Measurements from ENCODE around the gene MAD1L1. TPM values are rescaled to one million over a fixed set of nuclear protein-coding genes. Genes with fewer than 3 reads are reported as not detected.

Gene MAD1L1
- total and polyA plus RNA-seq, 2 donors (not counting 3 experiments of a cell fraction or from before 2014, with no cell fraction given) = 34.1 to 42.3 TPM

- Histone ChIP-seq H3K9me3 (replicated peaks; ENCODE audit: control insufficient read depth, insufficient read depth, low read length) (no peaks in the 10 kb centered on the region), H3K4me1 (ENCODE audit: control insufficient read depth, extremely low read depth, insufficient read depth, low read length) (no peaks in the 10 kb centered on the region), H3K4me2 (ENCODE audit: insufficient read depth, low read length) (no peak overlapping the region), H3K27me3 (ENCODE audit: control insufficient read depth in 2 of 2, insufficient read depth in 2 of 2, low read length in 2 of 2) (no peaks in the 10 kb centered on the region), H3K9ac (replicated peaks; ENCODE audit: extremely low read depth, insufficient read depth, low read length) (no peak overlapping the region), H3K9me1 (replicated peaks; ENCODE audit: control insufficient read depth, extremely low read depth, insufficient read depth, low read length) (no peaks in the 10 kb centered on the region), H4K20me1 (replicated peaks; ENCODE audit: control insufficient read depth, extremely low read depth, insufficient read depth, low read length) (no peaks in the 10 kb centered on the region), H3K27ac (ENCODE audit: insufficient read depth, low read depth, low read length) (no peak overlapping the region), H3K4me3 (replicated peaks in 1 of 3; ENCODE audit: insufficient read depth in 1 of 3, low read depth in 1 of 3, low read length in 3 of 3) (no peak overlapping the region), H3K36me3 (ENCODE audit: control insufficient read depth in 2 of 2, extremely low read depth in 1 of 2, insufficient read depth in 2 of 2, low read length in 2 of 2) (no peaks in the 10 kb centered on the region), H2AFZ (ENCODE audit: low read depth, low read length) (no peak overlapping the region), H3K79me2 (ENCODE audit: control insufficient read depth, insufficient read depth, low read length) (no peaks in the 10 kb centered on the region)
- no TSS peak for BruUV-seq (replicated peaks)
- FAIRE-seq = no peak
- ChIA-PET CTCF (interaction anchor here (0.6 to 0.7 kb wide), 2 partner anchors 13 to 188 kb away, joined by 4 read pairs; no protein-coding TSS in a partner anchor), POLR2A (no interaction called here)
- dilution Hi-C loops (cut with MboI; ENCODE audit: extremely low pct_ligation_motif_present, low sequenced_read_pairs) = no loop called here
- intact Hi-C loops (cut with micrococcal nuclease) = no loop called here
- TF ChIP-seq MAX (IDR thresholded peaks at IDR 0.05; ENCODE audit: insufficient read depth, insufficient read length) (no peak), CTCF (IDR thresholded peaks at IDR 0.05; ENCODE audit: extremely low read depth in 1 of 2, insufficient read depth in 1 of 2, low read depth in 1 of 2, low read length in 2 of 2) (no peak), FOS (IDR thresholded peaks at IDR 0.05; ENCODE audit: borderline replicate concordance, insufficient read depth, low read length) (no peak), EZH2 (IDR thresholded peaks at IDR 0.05; ENCODE audit: borderline replicate concordance, low read depth, low read length, severe bottlenecking) (no peak)
- no peak for DNase-seq (ENCODE audit: low read depth, low spot score)
These were observed 266.0 kb downstream of the MAD1L1 start for GRCh38 chr7:1966631-1967200.
